Measurements from ENCODE around the gene NFIB.

DNA sequence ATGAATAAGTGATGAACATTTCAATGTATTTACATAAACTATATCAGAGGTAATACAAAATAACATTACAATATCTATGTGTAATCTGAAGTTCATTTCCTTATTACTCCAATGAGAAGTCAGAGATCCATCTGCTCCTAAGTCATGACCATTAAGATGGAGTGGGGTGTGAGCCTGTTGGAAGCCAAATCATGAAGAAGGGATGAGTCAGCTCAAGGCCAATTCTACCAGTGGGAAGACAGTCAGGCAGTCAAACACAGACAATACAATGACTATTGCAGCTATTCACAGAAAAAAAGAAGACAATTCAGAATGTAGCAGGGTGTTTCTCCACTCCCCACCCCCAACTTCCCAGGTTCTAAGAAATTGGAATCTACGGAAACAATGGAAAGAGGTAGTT lies 155.0 kb downstream of the NFIB start:
- TF ChIP-seq, protein P1, sequence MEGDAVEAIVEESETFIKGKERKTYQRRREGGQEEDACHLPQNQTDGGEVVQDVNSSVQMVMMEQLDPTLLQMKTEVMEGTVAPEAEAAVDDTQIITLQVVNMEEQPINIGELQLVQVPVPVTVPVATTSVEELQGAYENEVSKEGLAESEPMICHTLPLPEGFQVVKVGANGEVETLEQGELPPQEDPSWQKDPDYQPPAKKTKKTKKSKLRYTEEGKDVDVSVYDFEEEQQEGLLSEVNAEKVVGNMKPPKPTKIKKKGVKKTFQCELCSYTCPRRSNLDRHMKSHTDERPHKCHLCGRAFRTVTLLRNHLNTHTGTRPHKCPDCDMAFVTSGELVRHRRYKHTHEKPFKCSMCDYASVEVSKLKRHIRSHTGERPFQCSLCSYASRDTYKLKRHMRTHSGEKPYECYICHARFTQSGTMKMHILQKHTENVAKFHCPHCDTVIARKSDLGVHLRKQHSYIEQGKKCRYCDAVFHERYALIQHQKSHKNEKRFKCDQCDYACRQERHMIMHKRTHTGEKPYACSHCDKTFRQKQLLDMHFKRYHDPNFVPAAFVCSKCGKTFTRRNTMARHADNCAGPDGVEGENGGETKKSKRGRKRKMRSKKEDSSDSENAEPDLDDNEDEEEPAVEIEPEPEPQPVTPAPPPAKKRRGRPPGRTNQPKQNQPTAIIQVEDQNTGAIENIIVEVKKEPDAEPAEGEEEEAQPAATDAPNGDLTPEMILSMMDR (IDR thresholded peaks at IDR 0.05; ENCODE audit: insufficient read depth, low read depth, low read length) = no peak
- no peak for TF ChIP-seq EZH2 (IDR thresholded peaks at IDR 0.05; ENCODE audit: insufficient read depth, low read length)
